ENCODE results near the gene COIL. TPM values are rescaled to one million over a fixed set of nuclear protein-coding genes. Genes with fewer than 3 reads are reported as not detected.

COIL gene
- total and polyA plus RNA-seq, 2 of the 13 experiments (the other 11 are each of a cell fraction or from before 2014, with no cell fraction given) = 8.1 to 29.4 TPM

DNA sequence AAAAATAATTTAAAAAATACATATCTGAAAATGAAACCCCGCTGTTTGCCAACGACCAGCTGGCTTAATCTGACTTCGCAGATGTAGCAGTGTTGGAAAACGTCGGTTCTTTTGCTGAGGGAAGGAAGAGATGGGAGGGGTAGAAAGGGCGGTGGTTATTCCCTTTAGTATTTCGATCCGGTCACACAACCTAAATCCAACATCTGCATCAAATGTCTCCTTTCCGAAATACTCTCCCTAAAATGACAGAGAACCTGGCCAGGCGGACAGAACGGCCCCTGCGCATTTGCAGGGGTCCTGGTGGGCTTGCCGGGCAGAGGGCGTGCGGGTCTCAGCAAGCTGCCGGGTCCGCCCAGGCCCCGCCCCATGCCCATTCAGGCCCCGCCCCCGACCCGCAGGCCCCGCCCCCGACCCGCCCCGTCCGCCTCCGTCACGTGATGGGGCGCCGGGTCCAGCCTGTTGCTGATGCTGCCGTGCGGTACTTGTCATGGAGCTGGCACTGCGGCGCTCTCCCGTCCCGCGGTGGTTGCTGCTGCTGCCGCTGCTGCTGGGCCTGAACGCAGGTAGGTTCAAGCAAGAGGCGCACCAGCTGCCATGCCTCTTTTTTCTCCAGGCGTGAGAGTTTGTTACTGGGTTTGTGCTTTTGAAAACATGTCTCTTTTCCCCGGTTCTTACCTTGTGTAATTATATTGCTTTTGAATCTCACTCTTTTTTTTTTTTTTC is 17.0 kb upstream of the COIL start, which contains the start of gene SCPEP1 (continued):
- TF ChIP-seq, protein P1, sequence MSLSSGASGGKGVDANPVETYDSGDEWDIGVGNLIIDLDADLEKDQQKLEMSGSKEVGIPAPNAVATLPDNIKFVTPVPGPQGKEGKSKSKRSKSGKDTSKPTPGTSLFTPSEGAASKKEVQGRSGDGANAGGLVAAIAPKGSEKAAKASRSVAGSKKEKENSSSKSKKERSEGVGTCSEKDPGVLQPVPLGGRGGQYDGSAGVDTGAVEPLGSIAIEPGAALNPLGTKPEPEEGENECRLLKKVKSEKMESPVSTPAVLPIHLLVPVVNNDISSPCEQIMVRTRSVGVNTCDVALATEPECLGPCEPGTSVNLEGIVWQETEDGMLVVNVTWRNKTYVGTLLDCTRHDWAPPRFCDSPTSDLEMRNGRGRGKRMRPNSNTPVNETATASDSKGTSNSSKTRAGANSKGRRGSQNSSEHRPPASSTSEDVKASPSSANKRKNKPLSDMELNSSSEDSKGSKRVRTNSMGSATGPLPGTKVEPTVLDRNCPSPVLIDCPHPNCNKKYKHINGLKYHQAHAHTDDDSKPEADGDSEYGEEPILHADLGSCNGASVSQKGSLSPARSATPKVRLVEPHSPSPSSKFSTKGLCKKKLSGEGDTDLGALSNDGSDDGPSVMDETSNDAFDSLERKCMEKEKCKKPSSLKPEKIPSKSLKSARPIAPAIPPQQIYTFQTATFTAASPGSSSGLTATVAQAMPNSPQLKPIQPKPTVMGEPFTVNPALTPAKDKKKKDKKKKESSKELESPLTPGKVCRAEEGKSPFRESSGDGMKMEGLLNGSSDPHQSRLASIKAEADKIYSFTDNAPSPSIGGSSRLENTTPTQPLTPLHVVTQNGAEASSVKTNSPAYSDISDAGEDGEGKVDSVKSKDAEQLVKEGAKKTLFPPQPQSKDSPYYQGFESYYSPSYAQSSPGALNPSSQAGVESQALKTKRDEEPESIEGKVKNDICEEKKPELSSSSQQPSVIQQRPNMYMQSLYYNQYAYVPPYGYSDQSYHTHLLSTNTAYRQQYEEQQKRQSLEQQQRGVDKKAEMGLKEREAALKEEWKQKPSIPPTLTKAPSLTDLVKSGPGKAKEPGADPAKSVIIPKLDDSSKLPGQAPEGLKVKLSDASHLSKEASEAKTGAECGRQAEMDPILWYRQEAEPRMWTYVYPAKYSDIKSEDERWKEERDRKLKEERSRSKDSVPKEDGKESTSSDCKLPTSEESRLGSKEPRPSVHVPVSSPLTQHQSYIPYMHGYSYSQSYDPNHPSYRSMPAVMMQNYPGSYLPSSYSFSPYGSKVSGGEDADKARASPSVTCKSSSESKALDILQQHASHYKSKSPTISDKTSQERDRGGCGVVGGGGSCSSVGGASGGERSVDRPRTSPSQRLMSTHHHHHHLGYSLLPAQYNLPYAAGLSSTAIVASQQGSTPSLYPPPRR (CRISPR knock-in tag; IDR thresholded peaks at IDR 0.05; ENCODE audit: borderline replicate concordance) = 0 out of 2 replicates have a peak, but pooled peaks have one; percentile 26
- TF ChIP-seq NR2F6 (IDR thresholded peaks at IDR 0.05) (no peak), NR2F6 (CRISPR knock-in tag; IDR thresholded peaks at IDR 0.05) (0 out of 2 replicates have a peak, but pooled peaks have one; percentile 3), ZNF296 (CRISPR knock-in tag; conservative IDR thresholded peaks at IDR 0.05) (no peak), ATF7 (IDR thresholded peaks at IDR 0.05) (no peak), ATF7 (CRISPR knock-in tag; IDR thresholded peaks at IDR 0.05) (no peak), YEATS4 (CRISPR knock-in tag; IDR thresholded peaks at IDR 0.05; ENCODE audit: borderline replicate concordance) (0 out of 2 replicates have a peak, but pooled peaks have one; percentile 25), ZBTB21 (CRISPR knock-in tag; IDR thresholded peaks at IDR 0.05) (no peak), NCOA5 (CRISPR knock-in tag; IDR thresholded peaks at IDR 0.05) (no peak), CHCHD3 (CRISPR knock-in tag; IDR thresholded peaks at IDR 0.05) (no peak), JARID2 (CRISPR knock-in tag; IDR thresholded peaks at IDR 0.05; ENCODE audit: insufficient replicate concordance) (no peak), ZNF564 (CRISPR knock-in tag; IDR thresholded peaks at IDR 0.05) (no peak), RFX3 (CRISPR knock-in tag; IDR thresholded peaks at IDR 0.05) (no peak), ZNF788 (CRISPR knock-in tag; IDR thresholded peaks at IDR 0.05; ENCODE audit: borderline replicate concordance) (peak; percentile 31; the same call in 1 of the 2 replicates), ZNF17 (CRISPR knock-in tag; IDR thresholded peaks at IDR 0.05) (no peak)
- TF ChIP-seq, protein P2, sequence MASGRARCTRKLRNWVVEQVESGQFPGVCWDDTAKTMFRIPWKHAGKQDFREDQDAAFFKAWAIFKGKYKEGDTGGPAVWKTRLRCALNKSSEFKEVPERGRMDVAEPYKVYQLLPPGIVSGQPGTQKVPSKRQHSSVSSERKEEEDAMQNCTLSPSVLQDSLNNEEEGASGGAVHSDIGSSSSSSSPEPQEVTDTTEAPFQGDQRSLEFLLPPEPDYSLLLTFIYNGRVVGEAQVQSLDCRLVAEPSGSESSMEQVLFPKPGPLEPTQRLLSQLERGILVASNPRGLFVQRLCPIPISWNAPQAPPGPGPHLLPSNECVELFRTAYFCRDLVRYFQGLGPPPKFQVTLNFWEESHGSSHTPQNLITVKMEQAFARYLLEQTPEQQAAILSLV (CRISPR knock-in tag; IDR thresholded peaks at IDR 0.05; ENCODE audit: borderline replicate concordance) = no peak
- TF ChIP-seq, protein P3, sequence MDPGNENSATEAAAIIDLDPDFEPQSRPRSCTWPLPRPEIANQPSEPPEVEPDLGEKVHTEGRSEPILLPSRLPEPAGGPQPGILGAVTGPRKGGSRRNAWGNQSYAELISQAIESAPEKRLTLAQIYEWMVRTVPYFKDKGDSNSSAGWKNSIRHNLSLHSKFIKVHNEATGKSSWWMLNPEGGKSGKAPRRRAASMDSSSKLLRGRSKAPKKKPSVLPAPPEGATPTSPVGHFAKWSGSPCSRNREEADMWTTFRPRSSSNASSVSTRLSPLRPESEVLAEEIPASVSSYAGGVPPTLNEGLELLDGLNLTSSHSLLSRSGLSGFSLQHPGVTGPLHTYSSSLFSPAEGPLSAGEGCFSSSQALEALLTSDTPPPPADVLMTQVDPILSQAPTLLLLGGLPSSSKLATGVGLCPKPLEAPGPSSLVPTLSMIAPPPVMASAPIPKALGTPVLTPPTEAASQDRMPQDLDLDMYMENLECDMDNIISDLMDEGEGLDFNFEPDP (CRISPR knock-in tag; conservative IDR thresholded peaks at IDR 0.05) = no peak
- TF ChIP-seq, protein P4, sequence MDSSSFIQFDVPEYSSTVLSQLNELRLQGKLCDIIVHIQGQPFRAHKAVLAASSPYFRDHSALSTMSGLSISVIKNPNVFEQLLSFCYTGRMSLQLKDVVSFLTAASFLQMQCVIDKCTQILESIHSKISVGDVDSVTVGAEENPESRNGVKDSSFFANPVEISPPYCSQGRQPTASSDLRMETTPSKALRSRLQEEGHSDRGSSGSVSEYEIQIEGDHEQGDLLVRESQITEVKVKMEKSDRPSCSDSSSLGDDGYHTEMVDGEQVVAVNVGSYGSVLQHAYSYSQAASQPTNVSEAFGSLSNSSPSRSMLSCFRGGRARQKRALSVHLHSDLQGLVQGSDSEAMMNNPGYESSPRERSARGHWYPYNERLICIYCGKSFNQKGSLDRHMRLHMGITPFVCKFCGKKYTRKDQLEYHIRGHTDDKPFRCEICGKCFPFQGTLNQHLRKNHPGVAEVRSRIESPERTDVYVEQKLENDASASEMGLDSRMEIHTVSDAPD (CRISPR knock-in tag; IDR thresholded peaks at IDR 0.05) = no peak
